GM18508 (cell line): ENCODE data around the gene DPP10.

Experiments used
- ATAC-seq: cut with Tn5 transposase; IDR thresholded peaks from one replicate; pipeline ENCODE4 v1.9.1; 2021; ENCODE audit warnings: moderate number of reproducible peaks; ENCODE audit not compliant: insufficient read depth, unreplicated experiment

Gene DPP10

DNA sequence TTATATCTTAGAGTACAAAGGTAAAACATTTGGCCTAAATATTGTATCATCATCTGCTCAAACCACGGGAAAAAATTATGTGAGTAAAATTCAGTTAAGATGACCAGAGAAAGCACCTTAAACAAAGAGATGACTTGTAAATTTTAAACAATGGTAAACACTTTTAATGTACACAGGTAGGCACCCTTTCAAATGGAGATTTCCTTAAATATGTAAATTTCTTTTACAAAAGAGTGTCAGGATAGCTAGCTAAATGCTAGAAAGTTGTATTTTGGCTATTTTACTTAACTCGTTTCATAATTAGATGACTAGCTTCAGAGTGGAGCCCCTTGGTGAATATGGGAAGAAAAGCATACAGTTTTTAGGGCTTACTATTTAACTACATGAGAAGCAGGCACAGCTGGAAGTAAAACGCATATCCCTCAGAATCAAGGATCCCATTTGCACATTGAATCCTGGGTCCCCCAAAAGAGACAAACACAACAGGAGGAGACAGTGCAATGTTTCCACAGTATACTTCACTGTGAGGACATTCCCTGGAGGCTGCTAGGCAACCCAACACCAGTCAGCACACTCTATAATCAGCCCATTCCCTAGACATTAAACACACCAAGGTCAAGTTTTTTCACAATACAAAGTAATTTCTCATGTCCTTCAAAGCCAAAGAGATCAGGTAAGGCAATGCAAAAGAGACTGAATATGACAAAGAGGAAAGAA is 1154.4 kb downstream of the DPP10 start:
- no peak for ATAC-seq

DNA sequence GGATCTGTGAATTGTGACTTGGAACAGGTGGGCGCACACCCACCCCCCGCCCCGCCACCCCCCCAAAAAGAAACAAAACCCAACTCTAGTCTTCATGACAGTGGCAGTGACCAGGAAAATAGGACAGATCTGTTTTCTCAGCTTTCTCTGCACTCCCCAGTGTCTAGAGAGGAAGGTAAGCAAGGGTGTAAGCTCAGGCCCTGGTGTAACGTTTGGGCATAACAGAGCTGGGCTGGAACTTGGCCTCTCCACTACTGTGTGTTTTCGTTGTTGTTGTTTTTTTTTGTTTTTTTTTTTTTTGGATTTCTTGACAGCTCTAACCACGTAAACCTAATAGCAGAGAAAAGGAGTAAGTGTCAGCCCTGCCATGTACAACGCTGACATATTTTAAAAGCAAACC is 1160.8 kb downstream of the DPP10 start:
- ATAC-seq: no peak

DNA sequence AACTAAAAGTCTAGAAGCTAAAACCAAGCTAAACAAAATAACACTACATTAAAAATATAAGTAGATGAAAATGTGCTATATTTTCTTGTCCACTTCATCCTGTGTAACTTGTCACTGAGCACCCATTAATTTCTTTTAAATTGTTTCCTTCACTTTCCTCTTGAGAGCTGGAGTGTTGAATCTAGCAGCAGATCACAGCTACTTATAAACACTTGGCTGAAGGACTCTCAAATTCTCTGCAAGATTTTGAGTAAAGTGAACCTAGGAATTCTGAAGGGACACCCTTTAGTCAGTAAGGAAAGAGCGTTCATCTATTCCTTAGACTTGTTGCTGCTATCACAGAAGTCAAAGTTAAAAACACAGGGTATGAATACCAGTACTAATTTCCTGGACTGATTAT is 1163.9 kb downstream of the DPP10 start:
- no peak for ATAC-seq

DNA sequence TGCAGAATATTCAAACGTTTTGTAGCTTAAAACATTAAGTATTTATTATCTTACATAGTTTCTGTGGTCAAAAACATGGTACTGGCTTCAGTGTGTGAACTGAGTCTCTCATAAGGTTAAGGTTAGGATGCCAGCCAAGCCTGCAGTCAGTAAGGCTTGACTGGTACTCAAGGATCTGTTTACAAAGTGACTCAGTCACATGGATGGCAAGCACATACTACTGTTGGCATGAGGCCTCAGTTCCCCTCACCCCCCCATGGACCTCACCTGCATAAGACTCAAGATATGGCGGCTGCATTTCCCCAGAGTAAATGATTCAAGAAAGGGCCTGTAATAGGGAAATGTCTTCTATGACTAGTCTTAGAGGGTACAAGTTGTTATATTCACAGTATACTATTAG is 1167.5 kb downstream of the DPP10 start:
- ATAC-seq: no peak

DNA sequence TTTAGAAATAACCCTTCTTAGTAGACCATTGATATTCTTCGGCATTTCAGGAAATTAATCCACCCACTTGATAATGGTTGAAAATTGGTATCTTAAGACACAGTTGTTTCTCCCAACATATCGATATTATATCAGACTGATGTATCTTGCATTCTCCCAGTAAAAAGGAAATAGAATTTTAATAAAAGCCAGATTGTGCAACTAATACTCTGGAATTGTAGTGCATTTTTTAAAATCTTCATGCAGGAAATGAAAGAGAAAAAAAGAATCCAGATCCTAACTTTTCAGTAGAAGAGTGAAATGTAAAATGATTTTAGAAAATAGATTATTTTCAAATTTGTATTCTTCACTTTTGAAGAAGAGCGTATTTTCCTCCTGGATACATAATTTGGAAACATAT is 1168.4 kb downstream of the DPP10 start:
- ATAC-seq: no peak

DNA sequence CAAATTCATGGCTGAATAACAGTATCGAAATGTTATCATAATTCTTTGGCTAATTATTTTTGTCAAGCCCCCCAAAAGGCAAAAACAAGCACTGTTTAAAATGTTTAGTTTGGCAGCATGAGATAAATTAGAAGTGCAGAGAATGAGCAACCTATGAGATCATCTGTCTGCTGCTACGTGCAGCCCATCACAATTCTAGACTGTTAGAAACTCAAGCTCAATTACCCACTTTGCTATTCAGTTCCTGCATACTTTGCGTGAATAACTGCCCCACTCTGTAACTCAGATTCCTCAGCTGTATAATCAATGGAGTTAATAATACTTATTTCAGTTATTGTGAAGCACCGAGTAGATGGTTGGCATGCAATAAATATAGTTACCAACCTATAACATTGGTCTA is 1181.9 kb downstream of the DPP10 start:
- no peak for ATAC-seq

DNA sequence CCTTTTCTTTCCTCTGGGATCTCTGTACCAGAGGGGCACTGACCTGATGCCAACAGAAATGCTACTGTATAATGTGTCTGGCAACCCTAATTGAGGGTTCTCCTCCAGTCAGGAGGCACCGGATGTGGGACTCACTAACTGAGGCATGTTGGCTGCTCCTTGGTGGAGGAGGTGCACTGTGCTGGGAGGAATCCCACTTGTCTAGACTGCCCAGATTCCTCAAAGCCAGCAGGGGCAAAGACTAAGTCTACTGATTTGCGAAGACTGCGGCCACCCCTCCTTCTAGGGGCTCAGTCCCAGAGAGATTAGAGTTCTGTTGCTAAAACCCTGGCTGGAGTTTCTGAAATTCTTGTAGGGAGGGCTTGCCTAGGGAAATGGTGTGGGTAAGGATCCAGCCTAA is 1192.1 kb downstream of the DPP10 start:
- no peak for ATAC-seq

DNA sequence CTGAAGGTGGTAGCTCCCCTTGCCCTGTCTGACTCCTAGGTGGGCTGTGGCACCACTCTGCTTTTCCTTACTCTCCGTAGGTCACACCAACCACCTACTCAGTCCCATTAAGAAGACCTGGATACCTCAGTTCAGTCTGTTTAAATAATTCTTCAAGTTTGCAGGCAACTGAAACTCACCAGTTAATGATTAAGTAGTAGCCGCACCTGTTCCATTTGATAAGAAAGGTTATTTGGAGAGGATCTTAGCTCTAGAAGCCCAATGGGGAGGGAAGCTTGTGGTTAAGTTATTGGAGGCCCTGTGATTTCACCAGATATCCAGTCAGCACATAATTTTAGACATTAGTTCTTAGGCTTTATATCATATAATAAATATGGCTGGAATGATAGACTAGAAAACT is 1193.0 kb downstream of the DPP10 start:
- no peak for ATAC-seq

DNA sequence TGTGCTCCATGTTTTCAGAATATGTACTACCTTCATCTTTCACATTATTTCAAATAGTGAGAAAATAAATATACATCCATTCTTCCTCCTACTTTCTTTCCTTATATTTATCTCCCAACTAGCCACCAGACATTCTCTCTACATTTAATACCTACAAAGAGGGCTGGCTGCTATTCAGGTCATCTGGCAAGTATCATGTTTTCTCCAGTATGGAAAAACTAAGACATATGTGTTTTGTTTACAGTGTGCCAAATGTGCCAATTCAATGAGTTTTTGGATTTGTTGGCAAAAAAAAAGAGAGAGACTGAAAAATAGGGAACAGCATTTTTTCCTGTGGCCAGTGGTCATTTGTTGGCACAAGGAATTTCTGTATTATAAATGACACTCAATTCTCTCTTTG is 1207.3 kb downstream of the DPP10 start:
- ATAC-seq: no peak

DNA sequence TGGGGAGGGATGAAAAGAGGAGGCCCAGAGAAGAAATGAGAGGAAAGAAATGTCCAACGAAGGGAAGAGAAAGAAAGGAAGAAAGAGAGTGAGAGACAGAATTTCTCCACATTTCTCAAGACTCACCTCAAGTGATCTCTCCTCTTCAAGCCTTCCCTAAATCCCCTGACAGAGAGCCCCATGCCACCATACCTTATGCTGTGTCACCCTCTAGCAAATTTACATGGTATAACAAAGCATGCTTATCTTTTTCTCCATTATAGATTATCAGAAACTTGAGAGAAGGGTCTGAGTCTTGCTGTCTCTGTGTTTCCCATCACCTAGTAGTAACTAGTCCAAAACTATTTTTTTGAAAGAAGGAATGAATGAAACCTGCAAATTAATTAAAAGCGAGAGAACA is 1208.4 kb downstream of the DPP10 start:
- no peak for ATAC-seq

DNA sequence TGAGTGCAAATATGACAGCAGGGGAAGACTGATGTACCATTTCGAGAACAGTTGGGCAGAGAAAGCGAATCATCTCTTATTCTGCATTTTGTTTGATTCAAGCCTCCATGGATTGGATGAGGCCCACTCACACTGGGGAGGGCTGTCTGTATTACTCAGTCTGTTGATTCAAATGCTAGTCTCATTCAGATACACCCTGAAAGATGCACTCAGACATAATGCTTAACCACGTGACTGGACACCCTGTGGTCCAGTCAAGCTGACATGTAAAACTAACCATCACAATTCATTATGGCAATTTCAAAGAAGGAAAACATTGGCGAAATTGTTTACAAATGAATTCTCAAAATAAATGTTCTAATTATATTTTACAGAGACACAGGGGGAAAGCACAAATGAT is 1210.2 kb downstream of the DPP10 start:
- no peak for ATAC-seq

DNA sequence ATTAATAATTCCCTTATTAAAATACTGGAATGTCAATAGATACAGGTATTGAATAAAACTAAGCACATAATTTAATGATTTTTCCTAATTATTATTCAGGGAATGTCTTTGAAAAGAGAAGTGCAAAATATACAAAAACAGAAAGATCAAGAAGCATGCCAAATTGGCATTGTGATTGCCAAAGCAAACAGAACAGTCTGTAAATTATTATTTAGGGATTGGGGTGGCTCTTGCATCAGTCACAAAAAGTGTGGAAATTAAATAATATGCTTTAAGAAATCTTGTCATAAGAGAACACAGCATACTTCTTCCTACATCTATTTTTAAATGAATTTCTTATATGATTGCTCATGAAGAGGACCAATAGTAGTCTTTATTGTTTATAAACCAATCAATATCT is 1211.9 kb downstream of the DPP10 start:
- ATAC-seq: no peak

DNA sequence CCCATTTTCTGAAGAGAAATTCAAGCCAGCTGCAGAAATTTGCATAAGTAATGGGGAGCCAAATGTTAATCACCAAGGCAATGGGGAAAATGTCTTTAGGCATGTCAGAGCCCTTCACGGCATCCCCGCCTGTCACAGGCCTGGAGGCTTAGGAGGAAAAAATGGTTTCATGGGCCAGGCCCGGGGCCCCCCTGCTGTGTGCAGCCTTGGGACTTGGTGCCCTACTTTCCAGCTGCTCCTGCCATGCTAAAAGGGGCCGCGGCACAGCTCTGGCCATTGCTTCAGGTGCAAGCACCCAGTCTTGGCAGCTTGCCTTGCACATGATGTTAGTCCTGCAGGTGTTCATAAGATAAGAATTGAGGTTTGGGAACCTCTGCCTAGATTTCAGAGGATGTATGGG is 1235.7 kb downstream of the DPP10 start:
- ATAC-seq: no peak

DNA sequence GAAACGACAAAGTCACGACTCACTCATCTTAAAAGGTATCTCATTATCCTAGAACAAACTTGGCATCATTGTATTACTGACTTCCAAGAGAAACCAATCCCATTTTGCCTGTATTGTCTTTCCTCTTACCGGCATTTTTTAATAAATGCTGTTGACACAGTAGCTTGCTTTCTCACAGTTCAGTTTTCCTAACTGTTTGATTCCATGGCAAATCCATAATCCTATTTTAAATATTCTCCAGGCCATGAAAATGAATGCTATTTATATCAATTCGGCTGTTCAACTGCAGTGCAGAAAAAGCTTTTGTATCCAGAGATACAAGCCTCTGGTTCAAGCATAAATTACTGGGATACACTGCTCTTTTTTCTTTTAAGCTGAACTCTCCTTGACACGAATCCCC is 1241.9 kb downstream of the DPP10 start:
- no peak for ATAC-seq

DNA sequence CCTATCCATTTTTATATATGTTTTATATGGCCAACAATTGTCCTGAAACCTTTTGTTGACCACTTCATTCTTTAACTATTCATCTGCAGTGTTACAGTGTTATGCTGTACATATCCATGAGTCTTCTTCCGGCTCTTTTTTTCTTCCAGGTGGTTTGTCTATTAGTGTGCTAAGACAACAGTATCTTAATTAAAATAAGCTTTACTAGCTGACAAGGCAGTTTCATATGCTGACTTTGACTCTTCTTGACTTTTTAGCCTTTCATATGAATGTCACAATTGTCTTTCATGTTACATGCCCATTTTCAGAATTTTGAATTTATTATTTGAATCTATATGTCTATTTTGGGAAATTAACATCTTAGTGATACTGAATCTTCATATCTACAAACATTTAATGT is 1249.0 kb downstream of the DPP10 start:
- ATAC-seq: no peak

DNA sequence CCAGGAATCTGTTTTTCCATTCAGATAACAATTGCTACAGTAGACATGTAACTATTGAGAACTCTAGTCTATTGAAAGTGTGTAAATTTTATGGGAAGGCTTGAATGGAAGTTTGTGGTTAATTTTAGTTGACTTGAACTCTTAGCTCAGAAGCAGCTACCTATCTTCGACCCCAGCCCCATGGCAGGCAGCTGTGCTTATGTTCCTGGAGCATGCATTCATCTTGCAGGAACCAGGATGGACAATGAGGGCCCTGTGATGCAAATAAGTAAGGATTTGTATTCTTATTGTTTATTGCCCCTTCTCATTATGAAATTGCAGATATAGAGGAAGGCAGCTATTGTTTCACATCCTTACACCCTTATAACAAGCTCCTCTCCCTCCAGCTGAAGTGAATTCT is 1252.2 kb downstream of the DPP10 start:
- ATAC-seq: no peak

DNA sequence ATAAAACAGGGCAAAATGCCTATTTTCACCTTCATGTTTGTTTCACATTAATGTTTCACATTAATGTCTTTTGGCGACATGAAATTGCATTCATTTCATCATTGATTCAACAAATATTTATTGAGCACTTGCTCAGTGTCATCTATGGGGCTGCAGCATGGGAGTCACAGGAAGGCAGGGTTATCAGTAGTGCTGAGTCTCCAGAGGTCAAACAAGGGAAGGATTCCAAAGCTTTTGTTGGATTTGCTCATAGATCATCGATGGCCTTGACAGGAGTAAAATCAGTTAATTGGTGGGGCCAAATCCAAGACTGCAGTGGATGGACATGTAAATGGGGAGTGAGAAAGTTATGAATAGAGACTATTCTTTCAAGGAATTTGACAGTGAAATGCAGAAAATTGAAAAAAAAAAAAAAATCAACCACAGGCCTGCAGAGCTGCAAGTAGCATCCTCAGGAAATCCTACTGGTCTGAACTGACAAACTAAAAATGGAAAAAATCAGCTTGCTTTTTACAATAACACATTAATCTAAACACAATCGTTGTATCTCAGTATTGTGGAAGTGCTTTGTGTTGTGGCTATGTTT is 1290.8 kb downstream of the DPP10 start:
- ATAC-seq: no peak

DNA sequence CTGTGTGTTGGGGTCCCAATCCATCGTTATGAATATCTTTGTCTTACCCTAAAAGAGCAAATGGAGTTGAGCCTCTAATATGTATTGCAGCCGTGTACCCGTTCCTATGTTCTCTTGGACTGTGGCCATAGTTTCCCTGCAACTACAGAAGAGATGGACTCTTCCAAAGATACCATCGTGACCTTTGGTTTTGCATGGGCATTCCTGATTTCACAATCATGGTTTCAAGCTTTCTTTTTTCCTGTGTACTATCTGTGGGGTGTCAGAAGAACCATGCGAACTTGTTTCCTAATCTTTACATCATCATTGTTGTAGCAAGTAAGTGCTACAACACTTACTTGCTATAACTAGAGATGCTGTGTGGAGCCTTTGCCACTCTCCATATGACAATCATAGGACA is 1295.7 kb downstream of the DPP10 start:
- ATAC-seq: no peak

DNA sequence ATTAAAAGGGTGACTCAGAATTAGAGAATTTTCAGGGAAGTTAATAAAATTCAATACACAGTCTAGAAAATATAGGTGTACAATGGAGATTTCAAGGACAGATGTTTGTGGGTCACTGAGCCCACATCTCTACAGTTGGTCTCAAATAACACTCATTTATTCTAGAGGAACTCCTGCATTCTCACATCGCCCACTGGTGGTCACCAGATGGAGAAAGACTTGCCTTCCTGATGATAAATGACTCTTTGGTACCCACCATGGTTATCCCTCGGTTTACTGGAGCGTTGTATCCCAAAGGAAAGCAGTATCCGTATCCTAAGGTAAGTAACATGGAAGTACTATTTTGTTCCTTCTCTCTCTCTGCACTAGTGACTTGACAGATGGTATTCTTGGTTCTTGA is 1297.1 kb downstream of the DPP10 start:
- ATAC-seq: no peak

DNA sequence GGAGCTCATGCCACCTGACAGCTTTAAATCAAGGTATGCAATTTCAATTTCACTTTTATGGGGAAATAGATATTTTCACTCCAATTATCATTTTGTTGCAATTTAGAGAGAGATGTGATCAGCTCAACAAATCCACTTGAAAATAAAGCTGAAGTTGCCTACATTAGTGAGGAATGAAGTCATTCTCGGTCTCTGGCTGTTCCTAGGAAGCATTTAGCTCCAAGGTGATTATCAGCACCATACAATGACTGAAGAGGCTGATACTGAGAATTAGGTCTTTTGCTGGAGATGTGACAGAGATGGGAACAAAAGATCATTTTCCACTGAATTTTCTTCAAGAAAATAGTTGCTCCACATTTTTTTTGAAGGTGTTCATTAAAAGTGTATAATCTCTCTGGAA is 1303.7 kb downstream of the DPP10 start:
- no peak for ATAC-seq

DNA sequence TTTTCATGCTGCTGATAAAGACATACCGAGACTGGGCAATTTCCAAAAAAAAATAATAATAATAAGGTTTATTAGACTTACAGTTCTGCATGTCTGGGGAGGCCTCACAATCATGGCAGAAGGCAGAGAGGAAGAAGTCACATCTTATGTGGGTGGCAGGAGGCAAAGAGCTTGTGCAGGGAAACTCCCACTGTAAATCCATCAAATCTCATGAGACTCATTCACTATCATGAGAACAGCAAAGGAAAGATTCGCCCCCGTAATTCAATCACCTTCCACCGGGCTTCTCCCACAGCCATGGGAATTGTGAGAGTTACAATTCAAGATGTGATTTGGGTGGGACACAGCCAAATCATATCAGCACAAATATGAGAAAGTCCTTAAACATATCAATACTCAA is 1314.8 kb downstream of the DPP10 start:
- no peak for ATAC-seq

DNA sequence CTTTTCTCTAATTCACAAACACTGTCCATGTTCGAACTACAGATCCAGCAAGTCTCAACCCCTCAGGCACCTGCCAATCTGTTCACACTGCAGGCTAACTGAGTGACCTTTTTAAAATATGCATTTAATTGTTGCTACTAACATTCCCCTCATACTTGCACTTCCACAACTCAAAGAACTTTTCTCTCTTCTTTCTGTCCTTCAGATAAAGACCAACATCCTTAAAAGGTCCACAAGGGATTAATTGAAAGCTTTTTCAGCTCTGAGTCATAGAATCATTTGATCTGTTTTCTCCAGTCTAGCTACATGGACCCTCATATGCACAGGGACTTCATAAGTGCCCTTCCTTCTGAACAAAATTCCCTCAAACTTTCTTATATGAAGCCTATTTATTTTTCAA is 1321.2 kb downstream of the DPP10 start:
- ATAC-seq: no peak

DNA sequence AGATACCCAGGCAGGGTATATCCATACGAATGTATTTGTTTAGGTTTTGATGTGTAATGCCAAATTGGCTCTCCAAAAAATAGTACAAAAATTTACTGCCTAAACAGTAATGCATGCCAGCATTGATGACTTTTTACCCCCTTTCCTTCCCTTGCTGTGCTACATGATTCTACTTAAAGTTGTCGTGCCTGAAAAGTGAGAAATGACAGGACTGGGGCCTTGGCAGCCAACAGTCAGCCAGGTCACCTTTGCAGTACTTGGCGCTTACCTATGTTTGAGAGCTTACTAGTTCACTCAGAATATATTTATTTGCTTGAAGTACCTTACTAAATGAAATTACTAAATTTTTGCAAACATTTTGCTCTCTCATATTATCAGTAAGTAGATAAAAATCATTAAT is 1329.1 kb downstream of the DPP10 start:
- no peak for ATAC-seq
